ENCODE data around the gene EYS.
A peak's percentile ranks its signal among the peaks of the same experiment; 100 is the strongest.
"Not testable (repeated sequence)": the region's sequence is repeated elsewhere in the genome, so short reads cannot be mapped to it uniquely, and the experiment has no call there.

The EYS gene

DNA sequence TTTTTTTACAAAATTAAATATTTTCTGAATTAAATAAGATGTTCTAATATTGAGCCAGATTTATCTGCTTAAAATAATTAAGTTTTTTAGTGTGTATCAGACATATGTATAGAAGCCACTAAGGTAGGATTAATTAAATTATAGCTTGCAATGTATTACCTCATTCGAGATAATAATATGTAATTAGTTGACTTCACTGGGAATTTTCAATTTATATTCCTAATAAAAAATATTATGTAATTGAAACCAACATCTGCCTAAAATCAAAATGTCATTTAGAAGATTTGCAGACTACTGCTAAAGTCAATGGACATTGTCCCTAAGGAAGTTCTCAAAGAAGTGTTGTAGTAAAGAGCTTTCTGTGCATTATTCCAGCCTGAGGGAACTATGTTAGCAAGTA, 254.7 kb downstream of the EYS start:
- DNase-seq (ENCODE audit: low read depth): no peak

DNA sequence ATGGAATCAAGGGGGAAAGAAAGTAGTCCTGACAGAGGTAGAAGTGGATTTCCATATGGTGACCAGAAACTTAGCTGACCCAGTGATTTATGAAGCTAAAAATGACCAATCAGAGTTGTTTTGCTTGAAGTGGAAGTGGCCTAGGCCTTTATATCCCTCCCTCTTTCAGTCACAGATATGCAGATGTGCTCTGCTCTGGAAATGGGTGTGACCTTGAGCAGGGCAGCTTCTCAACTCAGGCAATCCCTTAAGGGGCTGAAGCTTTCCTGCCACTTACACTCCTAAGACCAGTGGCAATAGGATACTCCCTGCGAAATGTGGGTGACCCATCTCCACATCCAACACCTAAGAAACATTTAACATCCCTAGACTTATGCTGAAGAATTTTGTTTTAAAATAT, 256.6 kb downstream of the EYS start:
- DNase-seq (ENCODE audit: low read depth): no peak

- no peak for DNase-seq (ENCODE audit: low read depth)
Measured at GRCh38 chr6:65449926-65450325, 257.1 kb downstream of the EYS start.

- DNase-seq (ENCODE audit: low read depth): no peak
Measured at GRCh38 chr6:65448866-65449265, 258.2 kb downstream of the EYS start.

DNA sequence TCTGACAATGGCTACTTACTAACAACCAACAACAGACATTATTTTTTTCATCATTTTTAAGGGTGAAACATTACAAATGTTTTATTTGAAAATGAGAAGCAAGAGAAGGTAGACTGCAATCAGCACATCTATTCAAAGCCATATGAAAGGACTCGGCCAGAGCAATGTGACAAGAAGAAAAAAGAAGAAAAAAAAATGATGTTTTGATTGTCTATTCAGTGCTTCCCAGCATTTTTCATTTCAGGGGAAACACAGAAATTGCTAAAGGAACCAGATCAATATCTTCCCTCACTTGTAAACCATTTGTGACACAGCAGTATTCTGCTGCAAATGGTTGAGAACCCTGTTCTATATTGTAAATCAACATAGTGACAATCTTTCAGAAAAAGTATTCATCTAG, 270.7 kb downstream of the EYS start:
- DNase-seq (ENCODE audit: low read depth): no peak

DNA sequence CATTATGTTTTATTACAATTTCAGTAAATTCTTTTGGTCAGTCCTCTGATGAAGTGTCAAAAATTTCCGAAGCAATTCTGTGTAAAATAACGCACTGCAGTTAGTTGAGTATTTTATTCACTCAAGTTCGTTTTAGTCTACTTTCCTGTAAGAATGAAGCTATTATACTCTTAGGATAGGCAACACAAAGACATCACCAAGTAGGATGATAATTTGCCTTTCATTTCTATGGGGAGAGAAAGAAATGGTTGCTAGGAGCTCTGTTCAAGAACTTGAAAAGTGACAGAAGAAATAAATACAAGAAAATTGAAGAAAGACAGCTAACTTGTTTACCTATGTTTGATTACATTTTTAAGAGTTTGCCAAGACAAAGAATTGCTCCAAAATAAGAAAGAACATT, 290.4 kb downstream of the EYS start:
- no peak for DNase-seq (ENCODE audit: low read depth)

DNA sequence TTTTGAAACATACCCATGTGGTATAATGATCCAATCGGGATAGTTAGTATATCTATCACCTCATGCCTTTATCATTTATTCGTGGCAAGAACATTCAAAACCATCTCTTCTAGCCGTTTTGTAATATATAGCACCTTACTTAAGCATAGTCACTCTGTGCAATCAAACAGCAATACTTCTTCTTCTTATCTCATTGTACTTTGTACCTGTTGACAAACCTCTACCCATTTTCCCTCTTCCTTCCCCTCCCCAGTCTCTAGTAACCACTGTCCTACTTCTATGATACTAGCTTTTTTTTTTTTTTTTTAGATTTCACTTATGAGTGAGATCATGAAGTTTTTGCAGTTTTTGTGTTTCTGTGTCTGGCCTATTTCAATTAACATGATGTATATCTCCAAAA, 296.7 kb downstream of the EYS start:
- DNase-seq (ENCODE audit: low read depth): no peak

DNA sequence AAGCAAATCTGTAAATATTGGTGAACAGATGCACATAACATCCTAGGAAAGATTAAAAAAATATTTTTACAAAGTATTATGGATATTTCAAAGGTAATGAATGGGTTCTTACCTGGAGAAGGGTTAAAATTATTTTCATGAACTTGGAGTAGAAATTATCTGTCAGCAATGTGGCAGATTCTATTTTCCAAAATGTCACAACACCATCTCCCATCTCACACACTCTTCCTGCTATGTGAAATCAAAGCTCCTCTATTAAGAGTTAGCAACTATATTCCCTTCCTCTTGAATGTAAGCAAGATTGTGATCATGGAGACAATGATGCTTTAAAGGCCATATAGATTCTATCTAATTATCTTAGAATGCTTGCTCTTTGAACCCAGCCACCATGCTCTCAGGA, 304.5 kb downstream of the EYS start:
- no peak for DNase-seq (ENCODE audit: low read depth)

- no peak for DNase-seq (ENCODE audit: low read depth)
Measured at GRCh38 chr6:65399355-65400084, 307.5 kb downstream of the EYS start.

DNA sequence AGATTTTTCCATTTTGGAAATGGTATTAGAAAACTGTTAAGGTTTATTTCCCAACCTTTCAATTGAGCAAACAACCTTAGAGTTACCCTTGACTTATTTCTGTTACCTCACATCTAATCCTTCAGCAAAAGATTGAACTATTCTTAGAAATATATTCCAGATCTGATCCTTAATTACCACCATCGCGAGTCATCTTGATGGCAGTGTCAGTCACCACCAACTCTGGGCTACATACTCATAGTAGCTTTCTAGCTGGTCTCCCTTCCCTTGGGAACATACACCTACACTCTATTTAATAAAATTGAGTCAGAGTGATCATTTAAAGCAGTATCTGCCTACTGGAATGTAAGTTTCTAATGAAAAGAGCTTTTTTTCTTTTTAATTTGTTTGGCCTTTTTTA, 308.2 kb downstream of the EYS start:
- no peak for DNase-seq (ENCODE audit: low read depth)

DNA sequence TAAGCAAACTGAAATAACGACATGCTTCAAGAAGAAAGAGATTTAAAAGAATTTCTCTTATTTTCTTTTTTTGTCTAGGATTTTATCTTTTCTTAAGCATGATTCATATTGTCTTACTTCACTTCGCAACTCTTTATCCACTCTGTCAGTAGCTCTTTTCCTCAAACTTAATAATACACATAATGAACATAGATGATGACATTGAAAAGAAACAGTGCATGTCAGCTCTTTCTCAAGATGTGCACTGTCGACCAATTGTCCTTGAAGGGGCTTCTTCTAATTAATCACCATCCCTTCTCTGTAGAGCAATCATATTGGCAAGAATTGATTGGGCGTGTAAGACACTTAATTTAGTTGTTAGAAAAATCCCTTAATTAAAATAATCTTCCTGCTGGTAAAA, 356.5 kb downstream of the EYS start:
- no peak for DNase-seq (ENCODE audit: low read depth)

- DNase-seq (ENCODE audit: low read depth): not testable (repeated sequence)
Measured at GRCh38 chr6:65302655-65303054, 404.4 kb downstream of the EYS start.

- DNase-seq (ENCODE audit: low read depth): no peak
Measured at GRCh38 chr6:65299236-65299635, 407.8 kb downstream of the EYS start.

- DNase-seq (ENCODE audit: low read depth): no peak
Measured at GRCh38 chr6:65295812-65296211, 411.2 kb downstream of the EYS start.

- peak; percentile 34 for DNase-seq (ENCODE audit: low read depth)
Measured at GRCh38 chr6:65289491-65289890, 417.5 kb downstream of the EYS start.

DNA sequence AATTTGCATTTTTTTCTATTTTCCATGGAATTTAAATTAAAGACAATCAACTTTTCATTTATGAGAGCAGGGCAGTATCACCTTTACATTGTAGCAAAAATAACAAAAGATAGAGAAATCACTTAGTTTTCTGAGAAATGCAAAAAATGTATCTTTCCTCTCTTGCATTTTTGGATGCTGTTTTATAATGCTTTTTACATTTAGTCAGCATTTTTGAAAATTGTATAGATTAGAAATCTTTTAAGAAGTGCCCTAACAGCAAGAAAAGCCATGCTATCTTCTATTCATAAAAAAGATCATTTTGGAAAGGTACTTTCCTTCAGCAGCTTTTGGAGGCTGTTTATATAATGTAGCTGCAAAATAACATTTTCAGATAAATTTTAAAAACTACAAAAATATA, 421.8 kb downstream of the EYS start:
- no peak for DNase-seq (ENCODE audit: low read depth)

DNA sequence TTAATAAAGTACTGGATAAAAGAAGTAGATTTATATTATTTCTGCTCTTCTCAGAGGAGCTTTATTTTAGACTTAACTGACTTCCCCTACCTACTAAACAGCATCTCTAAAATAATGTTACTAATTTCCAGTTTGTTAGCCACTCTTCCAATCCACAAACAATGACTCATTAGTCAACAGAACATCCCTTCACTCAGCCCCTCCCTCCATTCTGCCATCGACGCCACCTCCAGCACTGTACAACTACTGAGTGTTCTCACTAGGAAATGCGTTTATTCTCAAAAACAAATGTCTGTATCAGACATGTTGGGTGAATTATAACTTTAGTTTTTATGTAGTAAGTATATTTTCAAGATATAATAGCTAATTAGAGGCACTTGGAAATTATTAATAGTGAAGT, 427.0 kb downstream of the EYS start:
- no peak for DNase-seq (ENCODE audit: low read depth)

- no peak for DNase-seq (ENCODE audit: low read depth)
Measured at GRCh38 chr6:65262241-65262640, 444.8 kb downstream of the EYS start.

DNA sequence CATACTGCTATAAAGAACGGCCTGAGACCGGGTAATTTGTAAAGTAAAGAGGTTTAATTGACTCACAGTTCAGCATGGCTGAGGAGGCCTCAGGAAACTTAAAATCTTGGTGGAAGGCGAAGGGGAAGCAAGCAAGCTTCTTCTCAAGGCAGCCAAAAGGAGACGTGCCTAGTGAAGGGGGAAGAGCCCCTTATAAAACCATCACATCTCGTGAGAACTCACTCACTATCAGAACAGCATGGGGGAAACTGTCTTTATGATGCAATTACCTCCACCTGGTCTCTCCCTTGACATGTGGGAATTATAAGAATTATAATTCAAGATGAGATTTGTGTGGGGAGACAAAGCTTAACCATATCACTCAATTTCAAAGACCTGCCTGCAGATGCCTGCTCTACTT, 447.0 kb downstream of the EYS start:
- DNase-seq (ENCODE audit: low read depth): no peak

- peak; percentile 38 for DNase-seq (ENCODE audit: low read depth)
Measured at GRCh38 chr6:65259059-65259458, 448.0 kb downstream of the EYS start.

DNA sequence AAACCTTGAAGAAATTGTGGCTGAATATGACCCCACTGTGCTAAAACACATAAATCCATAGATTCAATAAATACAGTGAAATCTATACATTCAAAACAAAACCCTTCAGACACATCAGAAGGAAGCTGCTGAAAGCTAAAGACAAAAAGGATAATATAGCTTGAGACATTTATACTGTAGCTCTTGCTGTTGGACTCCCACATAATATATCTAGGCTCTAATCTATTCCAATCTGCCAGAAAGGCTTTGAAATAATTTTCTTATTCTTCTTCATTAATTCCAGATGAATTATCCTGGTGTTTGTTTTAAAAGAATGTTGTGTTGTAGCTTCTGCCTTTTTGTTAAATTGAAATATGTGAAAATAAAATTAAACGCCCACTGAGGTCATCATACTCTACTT, 454.0 kb downstream of the EYS start:
- DNase-seq (ENCODE audit: low read depth): no peak

- no peak for DNase-seq (ENCODE audit: low read depth)
Measured at GRCh38 chr6:65248101-65248610, 458.9 kb downstream of the EYS start.

- no peak for DNase-seq (ENCODE audit: low read depth)
Measured at GRCh38 chr6:65231616-65232015, 475.4 kb downstream of the EYS start.

GRCh38 chr6:65229825-65230224, 477.2 kb downstream of the EYS start:
- peak; percentile 9 for DNase-seq (ENCODE audit: low read depth)
